IPS-18a (cell line): ENCODE measurements around the gene CD8B.

Experiments used
- H3K27ac ChIP-seq: one replicate; pipeline ENCODE4 v1.5.1; 2013; ENCODE audit warnings: low read length
- H3K27me3 ChIP-seq: one replicate; pipeline ENCODE4 v1.6.1; 2013; ENCODE audit warnings: mild to moderate bottlenecking, low read length; ENCODE audit not compliant: control insufficient read depth, insufficient read depth
- H3K36me3 ChIP-seq: one replicate; pipeline ENCODE4 v1.6.1; 2013; ENCODE audit warnings: low read depth, low read length; ENCODE audit not compliant: control insufficient read depth
- H3K4me1 ChIP-seq: one replicate; pipeline ENCODE4 v1.6.1; 2013; ENCODE audit warnings: low read depth, low read length; ENCODE audit not compliant: control insufficient read depth
- H3K4me3 ChIP-seq: one replicate; pipeline ENCODE4 v1.5.1; 2013; ENCODE audit warnings: low read length
- H3K9ac ChIP-seq: one replicate; pipeline ENCODE4 v1.6.1; 2013; ENCODE audit warnings: mild to moderate bottlenecking, low read length, moderate library complexity
- H3K9me3 ChIP-seq: one replicate; pipeline ENCODE4 v1.6.1; 2013; ENCODE audit warnings: low read depth, low read length; ENCODE audit not compliant: control insufficient read depth

The CD8B gene

GRCh38 chr2:86809481-86810121, 52.1 kb downstream of the CD8B start:
- no peak overlapping the region for H3K4me3 ChIP-seq
- H3K9me3 ChIP-seq: no peaks in the 10 kb centered on the region
- no peak overlapping the region for H3K27ac ChIP-seq
- no peak overlapping the region for H3K9ac ChIP-seq
- no peaks in the 10 kb centered on the region for H3K36me3 ChIP-seq
- H3K4me1 ChIP-seq: no peaks in the 10 kb centered on the region
- peaks cover 39% of the 10 kb centered on the region for H3K27me3 ChIP-seq

GRCh38 chr2:86808315-86809161, 53.1 kb downstream of the CD8B start:
- H3K27me3 ChIP-seq: peaks cover 39% of the 10 kb centered on the region
- no peaks in the 10 kb centered on the region for H3K36me3 ChIP-seq
- H3K27ac ChIP-seq: no peak overlapping the region
- H3K9me3 ChIP-seq: no peaks in the 10 kb centered on the region
- no peaks in the 10 kb centered on the region for H3K4me1 ChIP-seq
- peak overlapping the region; percentile 36 for H3K9ac ChIP-seq
- H3K4me3 ChIP-seq: peak overlapping the region; percentile 74

GRCh38 chr2:86807468-86808275, 54.0 kb downstream of the CD8B start:
- H3K27me3 ChIP-seq: peaks cover 39% of the 10 kb centered on the region
- H3K27ac ChIP-seq: no peak overlapping the region
- H3K36me3 ChIP-seq: no peaks in the 10 kb centered on the region
- peak overlapping the region; percentile 36 for H3K9ac ChIP-seq
- peak overlapping the region; percentile 74 for H3K4me3 ChIP-seq
- no peaks in the 10 kb centered on the region for H3K4me1 ChIP-seq
- no peaks in the 10 kb centered on the region for H3K9me3 ChIP-seq

- Histone ChIP-seq H3K4me3 (peak overlapping the region; percentile 74), H3K27me3 (peaks cover 39% of the 10 kb centered on the region), H3K9ac (no peak overlapping the region), H3K36me3 (no peaks in the 10 kb centered on the region), H3K4me1 (no peaks in the 10 kb centered on the region), H3K9me3 (no peaks in the 10 kb centered on the region), H3K27ac (no peak overlapping the region)
Observed at GRCh38 chr2:86807133-86807467, 54.6 kb downstream of the CD8B start.

GRCh38 chr2:86806059-86806857, 55.4 kb downstream of the CD8B start:
- H3K27me3 ChIP-seq: peaks cover 39% of the 10 kb centered on the region
- no peak overlapping the region for H3K27ac ChIP-seq
- H3K9me3 ChIP-seq: no peaks in the 10 kb centered on the region
- no peaks in the 10 kb centered on the region for H3K36me3 ChIP-seq
- H3K4me1 ChIP-seq: no peaks in the 10 kb centered on the region
- no peak overlapping the region for H3K4me3 ChIP-seq
- no peak overlapping the region for H3K9ac ChIP-seq

- peaks cover 8% of the 10 kb centered on the region for H3K27me3 ChIP-seq
- no peak overlapping the region for H3K4me3 ChIP-seq
- peaks cover 4% of the 10 kb centered on the region for H3K9me3 ChIP-seq
- H3K27ac ChIP-seq: no peak overlapping the region
- H3K4me1 ChIP-seq: no peaks in the 10 kb centered on the region
- H3K36me3 ChIP-seq: no peaks in the 10 kb centered on the region
- H3K9ac ChIP-seq: no peak overlapping the region
Observed at GRCh38 chr2:86800856-86801567, 60.7 kb downstream of the CD8B start.

- Histone ChIP-seq H3K27me3 (peaks cover 26% of the 10 kb centered on the region), H3K9ac (no peak overlapping the region), H3K36me3 (no peaks in the 10 kb centered on the region), H3K4me1 (peaks cover 5% of the 10 kb centered on the region), H3K27ac (no peak overlapping the region), H3K9me3 (peaks cover 4% of the 10 kb centered on the region), H3K4me3 (no peak overlapping the region)
Observed at GRCh38 chr2:86794861-86795260, 66.8 kb downstream of the CD8B start.

- Histone ChIP-seq H3K36me3 (no peaks in the 10 kb centered on the region), H3K4me3 (no peak overlapping the region), H3K9me3 (peaks cover 4% of the 10 kb centered on the region), H3K9ac (no peak overlapping the region), H3K4me1 (peaks cover 5% of the 10 kb centered on the region), H3K27ac (no peak overlapping the region), H3K27me3 (peaks cover 37% of the 10 kb centered on the region)
Observed at GRCh38 chr2:86793752-86794151, 67.9 kb downstream of the CD8B start.

- Histone ChIP-seq H3K27ac (no peak overlapping the region), H3K9me3 (peaks cover under 1% of the 10 kb centered on the region), H3K4me3 (peak overlapping the region; percentile 64), H3K9ac (no peak overlapping the region), H3K36me3 (no peaks in the 10 kb centered on the region), H3K27me3 (peaks cover 43% of the 10 kb centered on the region), H3K4me1 (peaks cover 5% of the 10 kb centered on the region)
Observed at GRCh38 chr2:86791573-86791972, 70.1 kb downstream of the CD8B start.

- H3K36me3 ChIP-seq: no peaks in the 10 kb centered on the region
- H3K9ac ChIP-seq: no peak within 1 kb of the TSS
- H3K9me3 ChIP-seq: no peaks in the 10 kb centered on the region
- H3K4me1 ChIP-seq: peaks cover 5% of the 10 kb centered on the region
- peak within 1 kb of the TSS; percentile 64 for H3K4me3 ChIP-seq
- H3K27ac ChIP-seq: no peak within 1 kb of the TSS
- peaks cover 43% of the 10 kb centered on the region for H3K27me3 ChIP-seq
Observed at GRCh38 chr2:86790676-86791572, 70.8 kb downstream of the CD8B start, which contains the start of gene CD8A. TSS of gene CD8A (minus strand) at chr2:86790913. CDS start at chr2:86790825, 88 bp downstream.
